H7 (cell line): ENCODE measurements around the gene AGPAT4. TPM values are rescaled to one million over a fixed set of nuclear protein-coding genes. Genes with fewer than 3 reads are reported as not detected.

Experiments used
- DNase-seq: peaks from one replicate; pipeline ENCODE4 v3.0.0; 2012
- H3K27me3 ChIP-seq: 2 replicates; pipeline ENCODE4 v1.6.0; 2011; ENCODE audit warnings: mild to moderate bottlenecking, low read length; ENCODE audit not compliant: control insufficient read depth, insufficient read depth
- H3K36me3 ChIP-seq: replicated peaks from 2 replicates; pipeline ENCODE4 v1.5.1; 2011; ENCODE audit warnings: low read length; ENCODE audit not compliant: control insufficient read depth, insufficient read depth
- H3K4me3 ChIP-seq: 2 replicates; pipeline ENCODE4 v1.5.1; 2011; ENCODE audit warnings: low read depth, mild to moderate bottlenecking, control low read depth, low read length, moderate library complexity; ENCODE audit not compliant: insufficient read depth
- total RNA-seq: library from RNA; depleted of rRNA; stranded (reverse); fragments of >200 nt; shearing (Covaris generic); gene quantifications from 2 replicates; pipeline ENCODE4 v1.2.3, GENCODE V29; 2014

AGPAT4 gene
- total RNA-seq, 1 experiment from 2014 or later = 10.4 TPM

DNA sequence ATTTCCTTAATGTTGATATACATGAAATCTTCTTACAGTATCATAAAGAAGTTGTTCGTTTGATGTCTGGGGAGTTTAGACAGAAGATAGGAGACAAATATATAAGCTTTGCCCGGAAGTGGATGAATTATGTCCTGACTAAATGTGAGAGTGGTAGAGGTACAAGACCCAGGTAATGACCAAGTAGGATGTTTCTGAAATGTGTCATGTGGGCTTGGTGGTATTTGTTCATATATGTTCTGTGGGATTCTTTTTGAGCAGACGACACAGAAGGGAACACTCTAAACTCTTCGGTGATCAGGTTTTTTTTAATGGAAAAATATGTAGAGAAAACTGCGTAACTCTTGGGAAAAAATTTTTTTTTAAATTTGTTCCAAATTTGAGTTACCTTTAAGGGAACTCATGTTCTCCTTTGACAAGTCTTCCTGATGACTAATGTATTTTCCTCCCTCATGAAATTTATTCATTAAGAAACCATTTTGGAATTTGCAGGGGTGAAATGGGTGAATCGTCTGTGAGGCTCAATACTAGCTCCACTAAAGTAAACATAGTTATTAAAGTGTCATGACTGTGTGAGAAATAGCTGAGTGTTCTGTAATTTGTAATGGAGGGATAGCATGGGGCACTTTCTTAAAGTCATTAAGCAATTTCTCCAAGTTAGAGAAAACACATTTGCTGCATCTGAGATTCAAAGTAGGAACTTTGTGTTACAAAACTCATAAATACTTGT lies 181.7 kb downstream of the AGPAT4 start:
- no peak overlapping the region for H3K4me3 ChIP-seq
- H3K27me3 ChIP-seq = no peaks in the 10 kb centered on the region
- DNase-seq = no peak
- H3K36me3 ChIP-seq = peaks cover 26% of the 10 kb centered on the region

DNA sequence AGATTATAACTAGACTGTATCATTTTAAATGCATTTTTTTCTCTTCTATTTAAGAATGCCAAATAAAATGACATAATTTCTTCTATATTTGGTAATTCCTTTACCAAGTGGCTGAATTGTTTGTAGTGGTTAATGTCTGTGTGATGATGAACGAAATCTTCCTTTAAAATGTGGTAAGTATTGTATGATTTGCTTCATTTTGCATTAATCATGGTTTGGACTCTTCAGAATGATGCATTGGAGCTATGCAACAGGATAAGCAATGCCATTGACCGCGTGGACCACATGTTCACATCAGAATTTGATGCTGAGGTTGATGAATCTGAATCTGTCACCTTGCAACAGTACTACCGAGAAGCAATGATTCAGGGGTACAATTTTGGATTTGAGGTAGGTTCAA lies 182.7 kb downstream of the AGPAT4 start:
- H3K27me3 ChIP-seq = no peaks in the 10 kb centered on the region
- H3K4me3 ChIP-seq = no peak overlapping the region
- H3K36me3 ChIP-seq = peaks cover 25% of the 10 kb centered on the region
- no peak for DNase-seq

DNA sequence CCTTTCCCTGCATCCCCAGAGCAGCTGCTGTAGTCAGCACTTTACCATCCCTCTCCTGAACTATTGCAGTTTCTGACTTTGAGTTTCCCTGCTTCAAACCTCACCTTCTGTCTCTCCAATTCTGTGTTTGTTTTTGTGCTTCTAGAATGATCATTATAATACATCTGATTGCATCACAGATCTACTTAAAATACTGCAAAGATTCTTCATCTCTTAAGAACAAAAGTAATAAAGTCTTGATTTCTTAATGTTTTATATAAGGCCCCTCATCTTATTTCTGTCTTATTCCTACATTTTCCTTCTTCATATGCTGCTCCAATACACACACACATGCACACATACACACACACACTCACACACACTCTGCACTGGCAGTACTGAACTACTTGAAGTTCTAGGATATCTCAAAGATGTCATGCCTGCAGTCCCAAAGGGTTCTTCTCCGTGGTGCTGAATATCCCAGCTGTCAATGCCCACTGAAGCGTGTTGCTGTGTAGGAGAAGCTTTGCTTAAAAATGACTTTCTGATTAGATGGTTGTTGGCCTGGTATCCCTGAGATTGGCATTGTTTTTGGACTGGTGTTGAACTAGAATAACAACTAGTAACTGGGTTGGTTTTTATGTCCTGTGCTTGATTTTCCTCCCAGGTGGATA lies 185.1 kb downstream of the AGPAT4 start:
- no peak for DNase-seq

DNA sequence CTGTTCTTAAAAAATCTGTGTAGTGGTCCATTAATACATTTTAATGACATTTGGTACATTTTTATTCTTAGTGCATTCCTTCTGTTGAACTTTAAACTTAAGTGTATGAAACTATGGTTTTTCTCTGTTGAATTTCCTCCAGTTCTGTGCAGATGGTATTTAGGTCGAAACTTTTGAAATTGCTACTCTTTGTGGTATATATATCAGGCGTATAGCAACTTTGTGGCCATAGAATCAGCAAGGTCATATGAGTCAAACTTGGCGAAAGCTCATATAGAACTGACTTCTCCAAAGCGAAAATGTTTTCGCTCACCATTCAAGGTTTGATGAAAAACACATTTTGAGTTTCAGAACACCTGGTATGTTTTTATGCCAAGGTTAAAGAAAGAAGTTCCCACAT lies 188.6 kb downstream of the AGPAT4 start:
- Histone ChIP-seq H3K36me3 (peaks cover 30% of the 10 kb centered on the region), H3K27me3 (no peaks in the 10 kb centered on the region)
- DNase-seq = no peak

More for the DNA sequence above, 185.1 kb downstream of the AGPAT4 start:
- no peak overlapping the region for H3K4me3 ChIP-seq
- peaks cover 24% of the 10 kb centered on the region for H3K36me3 ChIP-seq
- H3K27me3 ChIP-seq = no peaks in the 10 kb centered on the region

DNA sequence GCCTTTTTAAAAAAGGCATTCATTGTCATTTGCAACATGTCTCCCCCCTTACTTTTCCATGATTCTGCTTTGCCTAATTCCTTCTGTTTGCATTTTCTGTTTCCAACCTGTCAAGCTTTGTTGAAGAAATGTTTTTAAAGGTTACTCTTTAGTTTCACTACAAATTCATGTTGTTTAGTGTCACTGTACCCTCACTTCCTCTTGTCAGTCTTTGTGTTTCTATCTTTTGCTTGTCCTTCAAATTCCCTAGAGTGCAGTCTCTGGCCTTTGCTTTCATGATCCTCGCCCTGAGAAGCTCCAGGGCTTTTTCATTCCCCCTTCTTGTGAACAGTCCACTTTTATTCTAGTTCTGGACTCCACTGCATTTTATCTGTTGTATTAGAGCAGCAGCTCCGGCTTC lies 191.6 kb downstream of the AGPAT4 start:
- no peaks in the 10 kb centered on the region for H3K27me3 ChIP-seq
- peaks cover 13% of the 10 kb centered on the region for H3K36me3 ChIP-seq
- no peak overlapping the region for H3K4me3 ChIP-seq
- no peak for DNase-seq

More for the DNA sequence above, 188.6 kb downstream of the AGPAT4 start:
- no peak overlapping the region for H3K4me3 ChIP-seq

DNA sequence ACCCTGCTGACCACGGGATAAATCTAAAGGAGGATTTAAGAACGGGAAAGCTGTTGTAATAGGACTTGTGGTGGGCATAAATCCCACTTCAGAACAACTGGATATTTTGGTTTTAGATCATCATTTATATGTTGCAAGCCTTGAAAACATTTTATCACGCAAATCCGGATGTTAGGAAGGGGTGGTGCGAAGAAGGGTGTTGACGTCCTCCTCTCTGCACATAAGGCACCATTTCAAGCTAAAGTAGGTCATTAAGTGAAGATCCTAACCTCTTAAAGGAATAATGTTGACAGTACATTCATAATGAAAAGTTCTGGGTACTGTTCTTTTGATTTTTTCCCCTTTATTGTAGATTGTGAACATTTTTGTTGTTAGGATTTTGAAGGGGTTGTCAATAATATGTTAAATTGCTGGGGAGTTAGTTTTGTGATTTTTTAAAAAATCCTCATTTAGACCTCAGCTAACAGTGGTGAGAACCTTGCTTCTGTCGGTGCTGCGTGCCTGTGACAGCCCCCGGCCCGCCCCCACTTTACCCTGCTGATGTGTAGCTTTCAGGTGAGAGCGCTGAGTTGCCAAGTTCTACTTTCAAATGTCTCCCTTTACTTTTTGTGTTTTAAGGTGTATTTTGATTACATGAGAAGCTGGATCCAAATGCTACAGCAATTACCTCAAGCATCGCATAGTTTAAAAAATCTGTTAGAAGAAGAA lies 193.4 kb downstream of the AGPAT4 start:
- H3K4me3 ChIP-seq = no peak overlapping the region
- no peak for DNase-seq
- no peaks in the 10 kb centered on the region for H3K27me3 ChIP-seq
- peaks cover 13% of the 10 kb centered on the region for H3K36me3 ChIP-seq
